AG20443 (cell line): Measurements from ENCODE around the gene CSNK1D.
A peak's percentile ranks its signal among the peaks of the same experiment; 100 is the strongest.

Experiments
- DNase-seq: peaks from one replicate; pipeline ENCODE4 v3.0.0; 2012; ENCODE audit warnings: low spot score, mixed read lengths

CSNK1D gene

GRCh38 chr17:82252511-82253178, 20.9 kb downstream of the CSNK1D start:
- no peak for DNase-seq

GRCh38 chr17:82250868-82251500, 22.5 kb downstream of the CSNK1D start:
- no peak for DNase-seq

- no peak for DNase-seq
Observed at GRCh38 chr17:82249896-82250581, 23.5 kb downstream of the CSNK1D start.

GRCh38 chr17:82248815-82249674, 24.5 kb downstream of the CSNK1D start:
- no peak for DNase-seq

- DNase-seq: no peak
Observed at GRCh38 chr17:82247856-82248671, 25.4 kb downstream of the CSNK1D start.

GRCh38 chr17:82247182-82247823, 26.2 kb downstream of the CSNK1D start:
- peak; percentile 59 for DNase-seq

- peak; percentile 51 for DNase-seq
Observed at GRCh38 chr17:82246365-82247181, 26.9 kb downstream of the CSNK1D start.

- DNase-seq: no peak
Observed at GRCh38 chr17:82246040-82246364, 27.5 kb downstream of the CSNK1D start.

- no peak for DNase-seq
Observed at GRCh38 chr17:82245134-82246039, 28.1 kb downstream of the CSNK1D start.

- peak; percentile 59 for DNase-seq
Observed at GRCh38 chr17:82244413-82245133, 28.9 kb downstream of the CSNK1D start.

GRCh38 chr17:82243648-82244412, 29.7 kb downstream of the CSNK1D start:
- no peak for DNase-seq

- DNase-seq: peak; percentile 78
Observed at GRCh38 chr17:82242977-82243647, 30.4 kb downstream of the CSNK1D start.

GRCh38 chr17:82242698-82242976, 30.9 kb downstream of the CSNK1D start:
- no peak for DNase-seq

GRCh38 chr17:82241926-82242697, 31.4 kb downstream of the CSNK1D start:
- peak; percentile 32 for DNase-seq

GRCh38 chr17:82241183-82241925, 32.1 kb downstream of the CSNK1D start:
- peak; percentile 50 for DNase-seq
